Tibial nerve (tissue), 4 donors: ENCODE measurements around the gene OSBPL10. TPM values are rescaled to one million over a fixed set of nuclear protein-coding genes. Genes with fewer than 3 reads are reported as not detected.

Experiments used
- DNase-seq, 2 donors: peaks; one replicate each; pipeline ENCODE4 v3.0.0-alpha.2; 2019; ENCODE audit warnings: low spot score in 2 of 2
- H3K27ac ChIP-seq, 4 donors: fragments of 200-600 bp; sonication (generic) in 3 of 4; one replicate each; pipeline ENCODE4 v1.5.1; 2017 to 2019; ENCODE audit warnings: mild to moderate bottlenecking in 1 of 4
- H3K27me3 ChIP-seq, 2 donors: fragments of 200-600 bp; sonication (generic) in 1 of 2; one replicate each; pipeline versions ENCODE4 v1.5.1 to v1.6.0; 2017 to 2019
- H3K36me3 ChIP-seq, 3 donors: fragments of 200-600 bp; sonication (generic); one replicate each; pipeline ENCODE4 v1.5.1; 2018 to 2019
- H3K4me1 ChIP-seq, 4 donors: fragments of 200-600 bp; sonication (generic) in 3 of 4; one replicate each; pipeline ENCODE4 v1.5.1; 2017 to 2019
- H3K4me3 ChIP-seq, 4 donors: fragments of 200-600 bp; sonication (generic) in 3 of 4; one replicate each; pipeline ENCODE4 v1.5.1; 2017 to 2019; ENCODE audit warnings: mild to moderate bottlenecking in 1 of 4, moderate library complexity in 1 of 4
- H3K9me3 ChIP-seq, 4 donors: fragments of 200-600 bp; sonication (generic) in 3 of 4; one replicate each; pipeline ENCODE4 v1.5.1; 2017 to 2019
- CTCF ChIP-seq, 5 experiments: fragments of 200-600 bp in 3 of 5; fragments of 450-650 bp in 2 of 5; sonication (generic) in 3 of 5; IDR thresholded peaks; one replicate each; pipeline ENCODE4 v1.5.1; 2016 to 2019; ENCODE audit warnings: antibody characterized with exemption in 5 of 5, mild to moderate bottlenecking in 3 of 5, moderate library complexity in 2 of 5
- EP300 ChIP-seq, 2 donors: sonication (generic); formaldehyde crosslinking; IDR thresholded peaks; one replicate each; pipeline ENCODE4 v1.6.1; 2017; ENCODE audit warnings: antibody characterized with exemption in 2 of 2, mild to moderate bottlenecking in 1 of 2
- POLR2A ChIP-seq, 2 donors: fragments of 450-650 bp; IDR thresholded peaks; one replicate each; pipeline ENCODE4 v1.6.1; 2017; ENCODE audit warnings: antibody characterized with exemption in 2 of 2, mild to moderate bottlenecking in 2 of 2, moderate library complexity in 2 of 2
- WGBS, 2 donors: methylation state at CpG; one replicate each; pipeline ENCODE4 v1.1.5; 2018; 5-methylcytosine and 5-hydroxymethylcytosine counted together
- total RNA-seq, 4 donors: library from RNA; depleted of rRNA; stranded (reverse); fragments of >200 nt; gene quantifications; one replicate each; pipeline ENCODE4 v1.1.0, GENCODE V29; 2016

The OSBPL10 gene
- total RNA-seq, 4 donors from 2014 or later: 45.0 to 79.2 (median 60.4) TPM

GRCh38 chr3:31687020-31687802, 293.9 kb downstream of the OSBPL10 start:
- 90 to 93% methylated on average over 6 of the region's 6 CpGs for WGBS, 2 donors
- Histone ChIP-seq H3K36me3 (peaks cover 0 to 20% (median 0%) of the 10 kb centered on the region in 3 donors), H3K27me3 (no peaks in the 10 kb centered on the region), H3K27ac (no peak overlapping the region), H3K4me1 (peaks cover 0 to 7% (median 0%) of the 10 kb centered on the region in 4 donors), H3K9me3 (no peaks in the 10 kb centered on the region), H3K4me3 (no peak overlapping the region)
- no peak for DNase-seq
- no peak for TF ChIP-seq EP300 (IDR thresholded peaks at IDR 0.05)
- TF ChIP-seq POLR2A (IDR thresholded peaks at IDR 0.05): no peak
- no peak for TF ChIP-seq CTCF (IDR thresholded peaks at IDR 0.05)

- H3K36me3 ChIP-seq: peaks cover 0 to 20% (median 0%) of the 10 kb centered on the region in 3 donors
- DNase-seq: no peak
- 80% methylated on average over 9 to 10 of the region's 10 CpGs for WGBS, 2 donors
- no peaks in the 10 kb centered on the region for H3K27me3 ChIP-seq
- TF ChIP-seq POLR2A (IDR thresholded peaks at IDR 0.05) (no peak), CTCF (IDR thresholded peaks at IDR 0.05) (no peak), EP300 (IDR thresholded peaks at IDR 0.05) (no peak)
- H3K4me3 ChIP-seq: no peak overlapping the region
- H3K9me3 ChIP-seq: no peaks in the 10 kb centered on the region
- no peak overlapping the region for H3K27ac ChIP-seq
- peaks cover 0 to 10% (median 0%) of the 10 kb centered on the region in 4 donors for H3K4me1 ChIP-seq
These were observed 300.8 kb downstream of the OSBPL10 start for GRCh38 chr3:31680072-31680870.

- no peak for DNase-seq
- Histone ChIP-seq H3K4me1 (peaks cover 0 to 22% (median 0%) of the 10 kb centered on the region in 4 donors), H3K27ac (no peak overlapping the region), H3K27me3 (no peaks in the 10 kb centered on the region), H3K9me3 (no peaks in the 10 kb centered on the region), H3K4me3 (no peak overlapping the region), H3K36me3 (no peaks in the 10 kb centered on the region)
- 54 to 72% methylated on average over 8 of the region's 8 CpGs for WGBS, 2 donors
- no peak for TF ChIP-seq POLR2A (IDR thresholded peaks at IDR 0.05)
- no peak for TF ChIP-seq CTCF (IDR thresholded peaks at IDR 0.05)
- TF ChIP-seq EP300 (IDR thresholded peaks at IDR 0.05): no peak
These were observed 304.5 kb downstream of the OSBPL10 start for GRCh38 chr3:31676556-31676955.

- peaks cover 0 to 19% (median 0%) of the 10 kb centered on the region in 4 donors for H3K4me1 ChIP-seq
- H3K36me3 ChIP-seq: no peaks in the 10 kb centered on the region
- no peaks in the 10 kb centered on the region for H3K9me3 ChIP-seq
- TF ChIP-seq CTCF (IDR thresholded peaks at IDR 0.05): no peak
- no peak for TF ChIP-seq EP300 (IDR thresholded peaks at IDR 0.05)
- no peak for TF ChIP-seq POLR2A (IDR thresholded peaks at IDR 0.05)
- H3K4me3 ChIP-seq: no peak overlapping the region
- 100% methylated on average over 1 of the region's 1 CpG for WGBS, 2 donors
- H3K27ac ChIP-seq: no peak overlapping the region
- H3K27me3 ChIP-seq: no peaks in the 10 kb centered on the region
- no peak for DNase-seq
These were observed 307.1 kb downstream of the OSBPL10 start for GRCh38 chr3:31673950-31674349.

GRCh38 chr3:31671976-31672375, 309.1 kb downstream of the OSBPL10 start:
- Histone ChIP-seq H3K27ac (no peak overlapping the region), H3K27me3 (no peaks in the 10 kb centered on the region), H3K4me3 (no peak overlapping the region), H3K9me3 (no peaks in the 10 kb centered on the region), H3K4me1 (peaks cover 0 to 17% (median 0%) of the 10 kb centered on the region in 4 donors), H3K36me3 (peaks cover 0 to 13% (median 0%) of the 10 kb centered on the region in 3 donors)
- TF ChIP-seq CTCF (IDR thresholded peaks at IDR 0.05): no peak
- DNase-seq: no peak
- WGBS, 2 donors: 32 to 33% methylated on average over 6 of the region's 6 CpGs
